Liver (tissue), 9 donors: ENCODE data around the gene SUPT4H1. TPM values are rescaled to one million over a fixed set of nuclear protein-coding genes. Genes with fewer than 3 reads are reported as not detected.
A peak's percentile ranks its signal among the peaks of the same experiment; 100 is the strongest.

ENCODE experiments used
- DNase-seq: peaks from one replicate; pipeline ENCODE4 v3.0.0-alpha.2; 2017; ENCODE audit warnings: low spot score
- H3K27ac ChIP-seq, 2 donors: one replicate each; pipeline ENCODE4 v1.7.0; 2013; ENCODE audit warnings: inconsistent platforms in 2 of 2, low read length in 2 of 2, control low read depth in 1 of 2, low read depth in 1 of 2, mild to moderate bottlenecking in 1 of 2
- H3K27me3 ChIP-seq, 4 donors: one replicate each; pipeline versions ENCODE4 v1.6.1 to v1.7.0; 2013; ENCODE audit warnings: low read length in 3 of 4, inconsistent platforms in 1 of 4, mild to moderate bottlenecking in 1 of 4, moderate library complexity in 1 of 4; ENCODE audit not compliant: control insufficient read depth in 4 of 4, insufficient read depth in 4 of 4
- H3K36me3 ChIP-seq, 4 donors: one replicate each; pipeline versions ENCODE4 v1.6.1 to v1.7.0; 2013; ENCODE audit warnings: low read length in 3 of 4, mild to moderate bottlenecking in 3 of 4, low read depth in 1 of 4, moderate library complexity in 1 of 4; ENCODE audit not compliant: control insufficient read depth in 4 of 4, insufficient read depth in 3 of 4
- H3K4me1 ChIP-seq, 4 donors: one replicate each; pipeline versions ENCODE4 v1.6.1 to v1.7.0; 2013; ENCODE audit warnings: low read length in 3 of 4, mild to moderate bottlenecking in 3 of 4, moderate library complexity in 1 of 4; ENCODE audit not compliant: control insufficient read depth in 4 of 4, insufficient read depth in 4 of 4
- H3K4me3 ChIP-seq, 3 donors: one replicate each; pipeline versions ENCODE4 v1.6.1 to v1.7.0; 2013; ENCODE audit warnings: low read length in 3 of 3, control low read depth in 1 of 3, low read depth in 1 of 3, mild to moderate bottlenecking in 1 of 3
- H3K9ac ChIP-seq, 2 donors: one replicate each; pipeline ENCODE4 v1.7.0; 2013; ENCODE audit warnings: low read length in 2 of 2, mild to moderate bottlenecking in 2 of 2, moderate library complexity in 2 of 2, control low read depth in 1 of 2, low read depth in 1 of 2
- H3K9me3 ChIP-seq, 4 donors: one replicate each; pipeline versions ENCODE4 v1.6.1 to v1.7.0; 2013; ENCODE audit warnings: low read length in 3 of 4; ENCODE audit not compliant: control insufficient read depth in 4 of 4
- ATF3 ChIP-seq: IDR thresholded peaks from 2 replicates; pipeline ENCODE4 v1.6.1; 2016; ENCODE audit warnings: antibody characterized with exemption
- CTCF ChIP-seq: fragments of 150-350 bp; IDR thresholded peaks from 2 replicates; pipeline ENCODE4 v1.5.1; 2017; ENCODE audit warnings: improper control_type of control experiment, low read depth, low read length; ENCODE audit not compliant: missing input control
- EGR1 ChIP-seq, 2 donors: IDR thresholded peaks; 2 replicates each; pipeline ENCODE4 v1.6.1; 2016 to 2018; ENCODE audit warnings: antibody characterized with exemption in 2 of 2, low read depth in 2 of 2
- FOXA1 ChIP-seq: IDR thresholded peaks from 2 replicates; pipeline ENCODE4 v1.6.1; 2016; ENCODE audit warnings: antibody characterized with exemption
- FOXA2 ChIP-seq: IDR thresholded peaks from 2 replicates; pipeline ENCODE4 v1.6.1; 2016; ENCODE audit warnings: antibody characterized with exemption
- GABPA ChIP-seq, 2 donors: IDR thresholded peaks in 1 of 2; conservative IDR thresholded peaks in 1 of 2; 2 replicates each; pipeline ENCODE4 v1.6.1; 2016; ENCODE audit warnings: antibody characterized with exemption in 2 of 2, mild to moderate bottlenecking in 1 of 2, moderate library complexity in 1 of 2
- HNF4A ChIP-seq, 2 donors: conservative IDR thresholded peaks; 2 replicates each; pipeline ENCODE4 v1.6.1; 2016; ENCODE audit warnings: antibody characterized with exemption in 2 of 2, mild to moderate bottlenecking in 2 of 2
- HNF4G ChIP-seq: IDR thresholded peaks from 2 replicates; pipeline ENCODE4 v1.6.1; 2016; ENCODE audit warnings: antibody characterized with exemption
- JUND ChIP-seq, 2 donors: IDR thresholded peaks; 2 replicates each; pipeline ENCODE4 v1.6.1; 2016; ENCODE audit warnings: antibody characterized with exemption in 2 of 2
- NR2F2 ChIP-seq: IDR thresholded peaks from 2 replicates; pipeline ENCODE4 v1.6.1; 2016; ENCODE audit warnings: antibody characterized with exemption
- RAD21 ChIP-seq, 2 donors: IDR thresholded peaks; 2 replicates each; pipeline ENCODE4 v1.6.1; 2016; ENCODE audit warnings: antibody characterized with exemption in 2 of 2, mild to moderate bottlenecking in 2 of 2
- RXRA ChIP-seq, 2 donors: IDR thresholded peaks; 2 replicates each; pipeline ENCODE4 v1.6.1; 2017 to 2018; ENCODE audit warnings: antibody characterized with exemption in 2 of 2, mild to moderate bottlenecking in 1 of 2
- SP1 ChIP-seq: IDR thresholded peaks from 2 replicates; pipeline ENCODE4 v1.6.1; 2018; ENCODE audit warnings: antibody characterized with exemption, mild to moderate bottlenecking
- TAF1 ChIP-seq: conservative IDR thresholded peaks from 2 replicates; pipeline ENCODE4 v1.6.1; 2016; ENCODE audit warnings: antibody characterized with exemption, mild to moderate bottlenecking
- YY1 ChIP-seq: IDR thresholded peaks from 2 replicates; pipeline ENCODE4 v1.6.1; 2016; ENCODE audit warnings: antibody characterized with exemption, mild to moderate bottlenecking
- ZBTB33 ChIP-seq: IDR thresholded peaks from 2 replicates; pipeline ENCODE4 v1.6.1; 2016; ENCODE audit warnings: antibody characterized with exemption
- WGBS: extraction: QIAGEN DNeasy Blood & Tissue Kit; methylation state at CpG from one replicate; pipeline ENCODE4 v1.1.7; 2013; 5-methylcytosine and 5-hydroxymethylcytosine counted together
- polyA plus RNA-seq, 2 donors: library from polyadenylated mRNA; stranded (reverse) in 1 of 2; unstranded in 1 of 2; fragments of 200-250 nt in 1 of 2; fragments of >200 nt in 1 of 2; fragmentation: Nextera tagmentation in 1 of 2; extraction: Ambion mirVana in 1 of 2; gene quantifications; one replicate each; pipeline versions ENCODE4 v1.2.1 to v1.2.3, GENCODE V29; 2013 to 2015
- total RNA-seq, 2 donors: library from RNA; depleted of rRNA; stranded (reverse); fragments of >200 nt; gene quantifications; one replicate each; pipeline ENCODE4 v1.2.3, GENCODE V29; 2014
- TF ChIP-seq, protein P1 (sequence below): IDR thresholded peaks from 2 replicates; pipeline ENCODE4 v1.6.1; 2016; ENCODE audit warnings: antibody characterized with exemption
- TF ChIP-seq, protein P2 (sequence below): IDR thresholded peaks from 2 replicates; pipeline ENCODE4 v1.6.1; 2016; ENCODE audit warnings: antibody characterized with exemption, mild to moderate bottlenecking
- donor health status: healthy.
- donor health status: healthy.
- donor health status: healthy.
- donor health status: healthy.
- donor health status: healthy.

The SUPT4H1 gene
- total and polyA plus RNA-seq, 4 donors: 23.3 to 59.1 (median 40.4) TPM

GRCh38 chr17:58324409-58325288, 27.4 kb downstream of the SUPT4H1 start:
- Histone ChIP-seq H3K4me3 (peak overlapping the region; percentile 50 to 81 (median 60)), H3K4me1 (peaks cover 2 to 16% (median 13%) of the 10 kb centered on the region in 4 donors), H3K9me3 (no peaks in the 10 kb centered on the region), H3K9ac (peak overlapping the region in 1 of 2 donors; percentile 31), H3K36me3 (peaks cover 0 to 2% (median 0%) of the 10 kb centered on the region in 4 donors), H3K27ac (no peak overlapping the region), H3K27me3 (no peaks in the 10 kb centered on the region)
- WGBS: 10% methylated on average over 66 of the region's 66 CpGs
- TF ChIP-seq CTCF (no peak), EGR1 (IDR thresholded peaks at IDR 0.05; ENCODE audit: low read depth in 2 of 2) (no peak), HNF4A (conservative IDR thresholded peaks at IDR 0.05) (no peak), ATF3 (no peak), FOXA1 (no peak), GABPA (IDR thresholded peaks at IDR 0.05 in 1 of 2, conservative IDR thresholded peaks at IDR 0.05 in 1 of 2) (no peak), RAD21 (IDR thresholded peaks at IDR 0.05) (no peak), TAF1 (no peak), FOXA2 (no peak), ZBTB33 (no peak), NR2F2 (no peak), JUND (IDR thresholded peaks at IDR 0.05) (no peak), SP1 (no peak), HNF4G (no peak), YY1 (no peak), RXRA (IDR thresholded peaks at IDR 0.05) (no peak)
- TF ChIP-seq, protein P1, sequence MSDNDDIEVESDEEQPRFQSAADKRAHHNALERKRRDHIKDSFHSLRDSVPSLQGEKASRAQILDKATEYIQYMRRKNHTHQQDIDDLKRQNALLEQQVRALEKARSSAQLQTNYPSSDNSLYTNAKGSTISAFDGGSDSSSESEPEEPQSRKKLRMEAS: no peak
- TF ChIP-seq, protein P2, sequence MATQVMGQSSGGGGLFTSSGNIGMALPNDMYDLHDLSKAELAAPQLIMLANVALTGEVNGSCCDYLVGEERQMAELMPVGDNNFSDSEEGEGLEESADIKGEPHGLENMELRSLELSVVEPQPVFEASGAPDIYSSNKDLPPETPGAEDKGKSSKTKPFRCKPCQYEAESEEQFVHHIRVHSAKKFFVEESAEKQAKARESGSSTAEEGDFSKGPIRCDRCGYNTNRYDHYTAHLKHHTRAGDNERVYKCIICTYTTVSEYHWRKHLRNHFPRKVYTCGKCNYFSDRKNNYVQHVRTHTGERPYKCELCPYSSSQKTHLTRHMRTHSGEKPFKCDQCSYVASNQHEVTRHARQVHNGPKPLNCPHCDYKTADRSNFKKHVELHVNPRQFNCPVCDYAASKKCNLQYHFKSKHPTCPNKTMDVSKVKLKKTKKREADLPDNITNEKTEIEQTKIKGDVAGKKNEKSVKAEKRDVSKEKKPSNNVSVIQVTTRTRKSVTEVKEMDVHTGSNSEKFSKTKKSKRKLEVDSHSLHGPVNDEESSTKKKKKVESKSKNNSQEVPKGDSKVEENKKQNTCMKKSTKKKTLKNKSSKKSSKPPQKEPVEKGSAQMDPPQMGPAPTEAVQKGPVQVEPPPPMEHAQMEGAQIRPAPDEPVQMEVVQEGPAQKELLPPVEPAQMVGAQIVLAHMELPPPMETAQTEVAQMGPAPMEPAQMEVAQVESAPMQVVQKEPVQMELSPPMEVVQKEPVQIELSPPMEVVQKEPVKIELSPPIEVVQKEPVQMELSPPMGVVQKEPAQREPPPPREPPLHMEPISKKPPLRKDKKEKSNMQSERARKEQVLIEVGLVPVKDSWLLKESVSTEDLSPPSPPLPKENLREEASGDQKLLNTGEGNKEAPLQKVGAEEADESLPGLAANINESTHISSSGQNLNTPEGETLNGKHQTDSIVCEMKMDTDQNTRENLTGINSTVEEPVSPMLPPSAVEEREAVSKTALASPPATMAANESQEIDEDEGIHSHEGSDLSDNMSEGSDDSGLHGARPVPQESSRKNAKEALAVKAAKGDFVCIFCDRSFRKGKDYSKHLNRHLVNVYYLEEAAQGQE: no peak
- no peak for DNase-seq
